ENCODE results near the gene CLSTN2.

DNA sequence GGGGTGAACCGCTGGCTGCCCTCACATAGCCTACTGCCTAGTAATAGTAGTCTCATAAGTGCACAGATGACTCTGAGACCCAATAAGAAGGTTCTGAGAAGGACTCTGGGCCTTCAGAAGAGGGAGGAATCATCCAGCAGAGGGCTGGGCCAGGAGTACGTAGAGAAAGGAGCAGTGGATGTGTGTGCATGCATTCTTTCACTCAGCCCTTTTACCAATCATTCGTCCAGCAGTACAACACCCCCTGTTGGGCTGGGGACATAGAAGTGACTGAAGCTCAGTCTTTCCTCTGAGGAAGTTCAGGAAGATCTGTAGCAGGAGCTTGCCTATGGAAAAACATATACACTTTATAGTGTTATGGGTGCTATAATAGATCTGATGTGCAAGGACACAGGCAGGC, 333.1 kb downstream of the CLSTN2 start:
- TF ChIP-seq, protein P1, sequence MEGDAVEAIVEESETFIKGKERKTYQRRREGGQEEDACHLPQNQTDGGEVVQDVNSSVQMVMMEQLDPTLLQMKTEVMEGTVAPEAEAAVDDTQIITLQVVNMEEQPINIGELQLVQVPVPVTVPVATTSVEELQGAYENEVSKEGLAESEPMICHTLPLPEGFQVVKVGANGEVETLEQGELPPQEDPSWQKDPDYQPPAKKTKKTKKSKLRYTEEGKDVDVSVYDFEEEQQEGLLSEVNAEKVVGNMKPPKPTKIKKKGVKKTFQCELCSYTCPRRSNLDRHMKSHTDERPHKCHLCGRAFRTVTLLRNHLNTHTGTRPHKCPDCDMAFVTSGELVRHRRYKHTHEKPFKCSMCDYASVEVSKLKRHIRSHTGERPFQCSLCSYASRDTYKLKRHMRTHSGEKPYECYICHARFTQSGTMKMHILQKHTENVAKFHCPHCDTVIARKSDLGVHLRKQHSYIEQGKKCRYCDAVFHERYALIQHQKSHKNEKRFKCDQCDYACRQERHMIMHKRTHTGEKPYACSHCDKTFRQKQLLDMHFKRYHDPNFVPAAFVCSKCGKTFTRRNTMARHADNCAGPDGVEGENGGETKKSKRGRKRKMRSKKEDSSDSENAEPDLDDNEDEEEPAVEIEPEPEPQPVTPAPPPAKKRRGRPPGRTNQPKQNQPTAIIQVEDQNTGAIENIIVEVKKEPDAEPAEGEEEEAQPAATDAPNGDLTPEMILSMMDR (IDR thresholded peaks at IDR 0.05) = no peak
- no peak for TF ChIP-seq POLR2A (IDR thresholded peaks at IDR 0.05)
